PC-9 (cell line): ENCODE results near the gene YAP1.

ENCODE experiments used
- CTCF ChIP-seq: fragments of 200-600 bp; sonication (generic); conservative IDR thresholded peaks from 2 replicates; pipeline ENCODE4 v1.6.1; 2017; ENCODE audit warnings: mixed run types, antibody characterized with exemption, mild to moderate bottlenecking, moderate library complexity
- EZH2 ChIP-seq: fragments of 200-600 bp; sonication (generic); IDR thresholded peaks from 2 replicates; pipeline ENCODE4 v1.8.0; 2017; ENCODE audit warnings: antibody characterized with exemption, low read depth

- TF ChIP-seq CTCF: no peak
- TF ChIP-seq EZH2: no peak
These were observed 150.0 kb downstream of the YAP1 start for GRCh38 chr11:102260241-102260640.
